IMR-90 (cell line): Measurements from ENCODE around the gene CKAP2L. TPM values are rescaled to one million over a fixed set of nuclear protein-coding genes. Genes with fewer than 3 reads are reported as not detected.

Source experiments
- ATAC-seq: fragments of 200-7000 bp; cut with Tn5 transposase; 2 replicates; pipeline ENCODE4 v1.9.1; 2020; ENCODE audit warnings: low read depth, mild to moderate bottlenecking, moderate library complexity
- BruUV-seq: library from RNA; stranded (reverse); fragments of 400-500 nt; replicated peaks from 2 replicates; lab custom pipeline; 2021; lab: Mats Ljungman, UMichigan
- CTCF ChIA-PET: fragments of 300-600 bp; formaldehyde crosslinking; extraction: SDS; loops from one replicate; lab custom pipeline; 2021; ENCODE audit warnings: antibody characterized with exemption; lab: Yijun Ruan, JAX
- POLR2A ChIA-PET: fragments of 300-600 bp; sonication (Branson Sonifier 250); formaldehyde crosslinking; loops from one replicate; lab custom pipeline; 2022; ENCODE audit warnings: antibody characterized with exemption; ENCODE audit not compliant: unreplicated experiment; lab: Charles Lee
- DNase-seq: peaks from one replicate; pipeline ENCODE4 v3.0.0; 2013
- H2AFZ ChIP-seq: replicated peaks from 2 replicates; pipeline ENCODE3; 2013; ENCODE audit warnings: low read length, mild to moderate bottlenecking; ENCODE audit not compliant: poor library complexity
- H2AK5ac ChIP-seq: 2 replicates; pipeline ENCODE4 v1.6.1; 2013; ENCODE audit warnings: low read depth, low read length, inconsistent platforms
- H2AK9ac ChIP-seq: replicated peaks from 2 replicates; pipeline ENCODE3; 2013; ENCODE audit warnings: mild to moderate bottlenecking, low read depth, low read length, moderate library complexity; ENCODE audit not compliant: poor library complexity
- H2BK120ac ChIP-seq: 2 replicates; pipeline ENCODE4 v1.6.1; 2013; ENCODE audit warnings: low read depth, low read length, inconsistent platforms
- H2BK15ac ChIP-seq: 3 replicates; pipeline ENCODE4 v1.6.1; 2013; ENCODE audit warnings: low read depth, low read length, inconsistent platforms
- H2BK20ac ChIP-seq: 2 replicates; pipeline ENCODE4 v1.6.1; 2013; ENCODE audit warnings: low read depth, mild to moderate bottlenecking, inconsistent platforms, low read length, moderate library complexity
- H2BK5ac ChIP-seq: 2 replicates; pipeline ENCODE4 v1.6.1; 2013; ENCODE audit warnings: mild to moderate bottlenecking, low read depth, low read length, inconsistent platforms; ENCODE audit not compliant: poor library complexity, severe bottlenecking
- H3K14ac ChIP-seq: replicated peaks from 2 replicates; pipeline ENCODE4 v1.6.1; 2013; ENCODE audit warnings: low read depth, low read length, inconsistent platforms
- H3K18ac ChIP-seq: 2 replicates; pipeline ENCODE4 v1.6.1; 2013; ENCODE audit warnings: low read depth, low read length, control low read depth
- H3K23ac ChIP-seq: 2 replicates; pipeline ENCODE4 v1.6.1; 2013; ENCODE audit warnings: low read depth, low read length, inconsistent platforms
- H3K27ac ChIP-seq: 2 replicates; pipeline ENCODE4 v1.5.1; 2013; ENCODE audit warnings: mild to moderate bottlenecking, control low read depth, low read length; ENCODE audit not compliant: insufficient read depth
- H3K27me3 ChIP-seq: 2 replicates; pipeline ENCODE4 v1.6.1; 2013; ENCODE audit warnings: low read length; ENCODE audit not compliant: control insufficient read depth, insufficient read depth
- H3K36me3 ChIP-seq: 2 replicates; pipeline ENCODE4 v1.6.1; 2013; ENCODE audit warnings: low read length, mixed read lengths; ENCODE audit not compliant: control insufficient read depth, insufficient read depth
- H3K4ac ChIP-seq: 2 replicates; pipeline ENCODE4 v1.6.1; 2013; ENCODE audit warnings: low read depth, low read length, inconsistent platforms
- H3K4me1 ChIP-seq: 2 replicates; pipeline ENCODE4 v1.6.1; 2013; ENCODE audit warnings: low read length, mixed read lengths; ENCODE audit not compliant: control insufficient read depth, insufficient read depth
- H3K4me2 ChIP-seq: 2 replicates; pipeline ENCODE4 v1.6.1; 2013; ENCODE audit warnings: low read depth, mild to moderate bottlenecking, control low read depth, low read length, moderate library complexity
- H3K4me3 ChIP-seq: 2 replicates; pipeline ENCODE4 v1.5.1; 2013; ENCODE audit warnings: low read depth, mild to moderate bottlenecking, control low read depth, low read length, moderate library complexity; ENCODE audit not compliant: insufficient read depth
- H3K56ac ChIP-seq: 2 replicates; pipeline ENCODE4 v1.6.1; 2013; ENCODE audit warnings: low read length, inconsistent platforms; ENCODE audit not compliant: insufficient read depth; ENCODE audit errors: extremely low read depth
- H3K79me1 ChIP-seq, 2 experiments: 2 replicates each; pipeline ENCODE4 v1.6.1; 2013; ENCODE audit warnings: low read length in 2 of 2, inconsistent platforms in 1 of 2, low read depth in 1 of 2
- H3K9ac ChIP-seq: 2 replicates; pipeline ENCODE4 v1.6.1; 2013; ENCODE audit warnings: low read depth, low read length, control low read depth
- H3K9me1 ChIP-seq: 2 replicates; pipeline ENCODE4 v1.6.1; 2013; ENCODE audit warnings: low read length, inconsistent platforms; ENCODE audit not compliant: insufficient read depth
- H3K9me3 ChIP-seq: 2 replicates; pipeline ENCODE4 v1.6.1; 2013; ENCODE audit warnings: low read length; ENCODE audit not compliant: control insufficient read depth, insufficient read depth
- H4K20me1 ChIP-seq: 2 replicates; pipeline ENCODE4 v1.6.1; 2013; ENCODE audit warnings: low read length, inconsistent platforms; ENCODE audit not compliant: insufficient read depth
- H4K5ac ChIP-seq: 2 replicates; pipeline ENCODE4 v1.6.1; 2013; ENCODE audit warnings: mild to moderate bottlenecking, low read depth, low read length, control low read depth
- H4K8ac ChIP-seq, 2 experiments: 2 replicates each; pipeline ENCODE4 v1.6.1; 2013; ENCODE audit warnings: low read depth in 2 of 2, low read length in 2 of 2, control low read depth in 1 of 2, inconsistent platforms in 1 of 2
- H4K91ac ChIP-seq: 2 replicates; pipeline ENCODE4 v1.6.1; 2013; ENCODE audit warnings: low read depth, low read length, inconsistent platforms; ENCODE audit not compliant: insufficient read depth
- CTCF ChIP-seq: conservative IDR thresholded peaks from 2 replicates; pipeline ENCODE4 v1.5.1; 2012; ENCODE audit warnings: mild to moderate bottlenecking, low read depth, low read length, improper control_type of control experiment
- ELK1 ChIP-seq: fragments of 150-350 bp; IDR thresholded peaks from 2 replicates; pipeline ENCODE4 v1.6.1; 2016; ENCODE audit warnings: low read depth, mild to moderate bottlenecking, low read length, moderate library complexity, borderline replicate concordance
- MAZ ChIP-seq: IDR thresholded peaks from 2 replicates; pipeline ENCODE4 v1.6.1; 2012; ENCODE audit warnings: low read depth, mild to moderate bottlenecking, low read length, improper control_type of control experiment, moderate library complexity, borderline replicate concordance
- MXI1 ChIP-seq: IDR thresholded peaks from 2 replicates; pipeline ENCODE4 v1.6.1; 2012; ENCODE audit warnings: low read depth, mild to moderate bottlenecking, low read length, moderate library complexity, borderline replicate concordance
- NFE2L2 ChIP-seq: fragments of 150-350 bp; IDR thresholded peaks from 2 replicates; pipeline ENCODE4 v1.6.1; 2016; ENCODE audit warnings: low read depth, mild to moderate bottlenecking, low read length
- POLR2A ChIP-seq: IDR thresholded peaks from 2 replicates; pipeline ENCODE4 v1.6.1; 2012; ENCODE audit warnings: mild to moderate bottlenecking, low read depth, low read length
- RAD21 ChIP-seq: IDR thresholded peaks from 2 replicates; pipeline ENCODE4 v1.6.1; 2012; ENCODE audit warnings: low read length, improper control_type of control experiment
- RCOR1 ChIP-seq: IDR thresholded peaks from 2 replicates; pipeline ENCODE4 v1.6.1; 2012; ENCODE audit warnings: mild to moderate bottlenecking, low read length, improper control_type of control experiment; ENCODE audit not compliant: insufficient replicate concordance
- RFX5 ChIP-seq: IDR thresholded peaks from 2 replicates; pipeline ENCODE4 v1.8.0; 2012; ENCODE audit warnings: low read depth, mild to moderate bottlenecking, low read length, moderate library complexity
- WGBS, 2 experiments: methylation state at CpG; one replicate each; pipeline versions ENCODE4 v1.1.5 to v1.1.7; 2013; ENCODE audit warnings: missing lambda C conversion rate in 2 of 2; ENCODE audit not compliant: insufficient read length in 1 of 2; ENCODE audit errors: extremely low coverage in 2 of 2; 5-methylcytosine and 5-hydroxymethylcytosine counted together
- dilution Hi-C: fragments of 300-500 bp; cut with HindIII; formaldehyde crosslinking; loops from one replicate; pipeline ENCODE4 v1.14.3; 2018; ENCODE audit warnings: low sequenced_read_pairs; ENCODE audit not compliant: unreplicated experiment
- in situ Hi-C: fragments of 300-500 bp; cut with MboI; formaldehyde crosslinking; loops from 3 replicates; pipeline ENCODE4 v1.14.3; 2019; ENCODE audit warnings: low sequenced_read_pairs, inconsistent platforms, mixed read lengths
- intact Hi-C: fragments of 100-400 bp; cut with micrococcal nuclease; formaldehyde crosslinking; loops from 2 replicates; pipeline ENCODE4 v1.10.0; 2022
- polyA plus RNA-seq, 3 experiments: library from polyadenylated mRNA; depleted of rRNA; stranded (reverse); fragments of >200 nt; gene quantifications; 2 replicates each; pipeline ENCODE4 v1.2.3, GENCODE V29; 2012; ENCODE audit warnings: low replicate concordance in 1 of 3
- total RNA-seq: library from RNA; depleted of rRNA; stranded (reverse); fragments of >200 nt; gene quantifications from 2 replicates; pipeline ENCODE4 v1.2.3, GENCODE V29; 2012

The CKAP2L gene
- total and polyA plus RNA-seq, 2 of the 4 experiments (the other 2 are of a cell fraction) = 6.4 to 9.9 TPM

GRCh38 chr2:112760149-112760548, 4.3 kb downstream of the CKAP2L start:
- Histone ChIP-seq H3K4me2 (no peak overlapping the region), H2AFZ (no peak overlapping the region), H3K9me1 (no peaks in the 10 kb centered on the region), H4K91ac (no peak overlapping the region), H3K23ac (peak overlapping the region; percentile 2; the same call in 1 of the 2 replicates), H2AK9ac (no peak overlapping the region), H3K14ac (no peak overlapping the region), H4K20me1 (no peaks in the 10 kb centered on the region), H3K4ac (no peak overlapping the region), H4K5ac (no peak overlapping the region), H3K4me3 (no peak overlapping the region), H3K27ac (no peak overlapping the region), H3K4me1 (peaks cover 3% of the 10 kb centered on the region), H3K9me3 (no peaks in the 10 kb centered on the region), H3K56ac (no peak overlapping the region), H4K8ac (no peak overlapping the region), H3K27me3 (no peaks in the 10 kb centered on the region), H2BK15ac (no peak overlapping the region), H3K18ac (no peak overlapping the region), H2BK120ac (no peak overlapping the region), H3K79me1 (peaks cover 41 to 67% of the 10 kb centered on the region in 2 experiments), H2BK5ac (no peak overlapping the region), H2BK20ac (no peak overlapping the region), H3K9ac (no peak overlapping the region), H2AK5ac (no peak overlapping the region), H3K36me3 (no peaks in the 10 kb centered on the region; the same call in 1 of the 2 replicates)
- ATAC-seq (no peak), DNase-seq (no peak)
- ChIA-PET CTCF (interaction anchor here (1.1 to 1.9 kb wide), 2 partner anchors 11 to 182 kb away, joined by 3 to 7 read pairs; no protein-coding TSS in a partner anchor), POLR2A (no interaction called here)
- dilution Hi-C loops (no loop called here), intact Hi-C loops (loop anchor here (5.0 kb wide), 1 partner anchor 122 kb away; no protein-coding TSS in a partner anchor), in situ Hi-C loops (no loop called here)
- no peak for TF ChIP-seq CTCF
- TF ChIP-seq RCOR1 = no peak
- no peak for TF ChIP-seq ELK1
- TF ChIP-seq POLR2A = no peak
- no peak for TF ChIP-seq MXI1
- TF ChIP-seq MAZ = no peak
- TF ChIP-seq NFE2L2 = no peak
- TF ChIP-seq RAD21 = no peak
- no peak for TF ChIP-seq RFX5
- no TSS peak for BruUV-seq
- no CpG with 5 or more reads among the region's 1 CpG for WGBS, 2 experiments
